ENCODE measurements around the gene TJP3.
"Not testable (repeated sequence)": the region's sequence is repeated elsewhere in the genome, so short reads cannot be mapped to it uniquely, and the experiment has no call there.

The TJP3 gene

DNA sequence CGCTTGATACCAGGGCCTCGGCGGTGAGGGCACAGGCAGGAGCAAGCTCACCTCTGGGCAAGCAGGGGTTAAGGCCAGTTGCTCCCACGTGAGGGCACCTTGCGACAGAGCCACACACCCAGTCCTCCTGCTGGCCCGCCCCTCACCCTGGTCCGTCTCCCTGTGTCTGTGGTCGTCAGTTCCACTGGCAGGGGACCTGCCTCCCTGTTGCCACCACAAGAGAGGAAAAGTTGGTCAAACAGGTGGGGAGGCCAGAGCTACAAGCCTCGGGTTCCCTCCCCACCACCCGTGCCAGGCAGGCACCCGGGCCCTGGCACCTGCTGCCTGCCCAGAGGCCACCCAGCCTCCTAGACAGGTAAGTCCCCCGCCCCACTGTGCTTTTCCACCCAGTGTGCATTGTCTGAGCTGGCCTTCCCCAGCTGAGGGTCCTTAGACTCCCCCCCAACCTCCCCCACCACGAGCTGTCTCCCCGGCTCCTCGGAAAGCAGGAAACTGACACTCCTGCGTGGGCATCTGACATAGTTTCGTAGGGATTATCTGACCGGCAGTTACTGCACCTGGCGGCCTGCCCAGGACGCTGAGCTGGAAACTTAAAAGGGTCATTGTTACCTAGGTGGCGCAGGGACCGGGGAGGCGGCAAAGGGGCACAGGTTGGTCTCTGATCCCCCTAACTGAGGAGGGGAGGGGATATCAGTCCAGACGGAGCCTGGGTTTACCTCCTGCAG is at the start of gene TJP3:
Gene TJP3, plus strand, starts transcription at position 178 of the 725 bp plus-strand sequence. CDS start 20,049 bp downstream, outside the sequence.
- DNase-seq: no peak

- no peak for DNase-seq
These were observed 49.1 kb upstream of the TJP3 start for GRCh38 chr19:3658870-3659745.

DNA sequence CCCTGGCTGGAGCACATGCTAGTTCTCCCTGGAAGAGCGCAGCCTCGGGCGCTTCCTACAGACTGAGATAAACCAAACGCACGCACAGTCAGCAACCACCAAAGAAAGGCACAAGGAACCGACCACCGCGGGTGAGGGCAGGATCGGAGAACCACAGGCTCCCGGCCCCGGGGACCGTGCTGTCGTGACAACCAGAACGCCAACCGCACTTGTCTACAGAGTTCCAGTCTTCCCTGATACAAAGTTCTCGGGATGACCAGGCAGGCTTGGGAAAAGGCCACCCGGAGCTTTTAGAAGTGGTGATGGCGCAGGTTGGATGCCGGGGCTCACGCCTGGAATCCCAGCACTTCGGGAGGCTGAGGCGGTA is 48.5 kb upstream of the TJP3 start:
- no peak for DNase-seq

DNA sequence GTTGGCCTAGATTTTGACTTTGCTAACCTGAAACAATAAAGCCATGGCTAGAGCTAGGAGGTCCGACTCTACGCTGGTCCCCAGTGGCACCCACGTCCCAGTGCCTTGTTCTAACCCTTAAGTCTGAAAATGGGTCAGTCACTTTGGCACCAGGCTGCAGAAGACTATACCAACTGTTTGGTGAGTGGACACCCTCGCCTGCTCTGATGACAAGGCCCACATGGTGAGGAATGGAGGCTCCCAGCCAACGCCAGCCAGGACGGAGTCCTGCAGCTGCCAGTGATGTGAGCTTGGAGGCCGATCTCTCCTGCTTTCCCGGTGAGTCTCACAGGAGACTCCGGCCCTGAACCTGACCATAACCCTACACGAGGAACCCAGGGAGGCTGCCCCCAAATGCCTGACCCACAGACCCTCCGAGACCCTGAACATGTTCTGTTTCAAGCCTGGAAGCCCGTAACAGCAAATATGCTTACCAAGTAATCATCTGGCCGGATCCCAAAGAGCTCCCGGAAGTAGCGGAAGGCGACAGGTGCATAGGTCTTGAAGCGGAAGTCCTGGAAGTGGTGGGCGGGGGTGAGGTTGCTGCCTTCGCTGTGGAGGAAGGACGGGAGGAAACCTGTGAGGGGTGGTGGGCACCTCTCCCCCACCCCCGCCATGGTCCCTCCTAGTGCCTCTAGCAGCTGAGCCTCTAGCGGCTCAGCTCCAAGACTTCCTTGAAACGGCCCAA is 47.5 kb upstream of the TJP3 start:
- no peak for DNase-seq

GRCh38 chr19:3661284-3662238 is 46.6 kb upstream of the TJP3 start:
- no peak for DNase-seq

- DNase-seq: no peak
These were observed 44.3 kb upstream of the TJP3 start for GRCh38 chr19:3663838-3664237.

DNA sequence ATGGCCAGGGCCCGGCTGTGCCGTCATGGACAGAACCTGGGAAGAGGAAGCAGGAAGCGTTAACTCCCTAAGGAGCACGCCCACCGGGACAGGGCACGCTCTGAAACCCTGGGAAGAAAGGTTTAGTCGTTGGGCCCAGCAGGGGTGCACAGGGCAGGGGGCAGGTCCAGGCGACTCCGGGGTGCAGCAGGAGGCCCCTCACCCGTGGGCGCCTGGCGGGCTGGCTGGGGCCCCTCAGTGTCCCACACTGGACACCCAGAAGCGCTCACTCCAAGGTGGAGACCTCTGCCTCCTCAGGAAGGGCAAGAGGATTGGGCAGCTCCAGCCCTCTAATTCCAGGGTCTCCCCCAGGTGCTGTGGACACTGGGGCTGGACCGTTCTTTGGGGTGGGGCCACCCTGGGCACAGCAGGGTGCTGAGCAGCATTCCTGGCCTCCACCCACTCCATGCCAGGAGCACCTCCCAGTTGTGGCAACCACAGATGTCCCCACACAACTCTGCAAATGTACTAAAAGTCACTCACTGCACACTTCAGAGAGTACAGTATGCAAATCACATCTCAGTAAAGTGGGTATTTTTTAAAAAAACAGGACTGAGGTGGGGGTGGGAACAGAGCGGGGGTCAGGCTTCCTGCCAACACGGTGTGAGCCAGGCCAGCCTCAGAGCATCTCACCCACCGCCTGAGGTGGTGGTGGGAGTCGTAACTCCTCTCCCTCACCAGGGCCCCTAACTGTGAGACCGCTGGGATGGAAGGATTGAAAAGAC is 43.1 kb upstream of the TJP3 start:
- DNase-seq: no peak

DNA sequence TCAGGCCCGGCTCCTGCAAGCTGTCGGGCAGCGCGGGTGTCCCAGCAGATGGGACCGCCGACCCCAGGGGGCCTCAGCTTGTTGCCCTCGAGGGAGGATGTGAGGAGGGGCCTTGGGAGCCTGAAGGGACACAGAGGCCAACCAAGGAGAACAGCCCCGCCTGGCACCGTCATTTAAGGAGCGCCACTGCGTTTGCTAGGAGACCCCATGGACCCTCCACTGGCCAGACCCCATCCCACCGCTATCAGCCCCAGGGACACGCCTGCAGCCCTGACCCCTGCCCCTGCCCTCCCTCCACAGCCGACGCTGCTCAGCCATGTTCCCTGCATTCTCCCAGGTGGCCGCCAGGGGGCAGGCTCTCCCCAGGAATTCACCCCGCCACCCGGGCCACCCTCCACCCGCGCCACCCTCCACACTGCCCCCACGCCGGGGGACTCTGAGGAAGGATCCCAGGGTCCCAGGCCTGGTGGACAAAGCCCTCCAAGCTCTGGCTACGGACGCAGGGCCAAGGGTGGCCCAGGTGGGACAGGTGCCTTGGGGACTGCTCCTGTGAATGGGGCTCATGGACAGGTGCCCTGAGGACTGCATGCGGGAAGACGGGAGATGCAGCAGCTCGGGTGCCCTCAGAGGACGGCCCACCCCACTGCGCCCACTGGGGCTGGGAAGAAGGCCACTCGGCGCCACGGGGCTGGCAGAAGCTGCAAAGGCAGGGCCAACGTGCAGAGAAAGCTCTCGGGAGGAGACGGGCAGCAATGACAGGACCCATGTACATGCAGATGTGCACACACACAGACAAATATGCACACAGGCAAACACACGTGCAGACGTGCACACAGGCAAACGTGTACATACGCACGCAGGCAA is 42.3 kb upstream of the TJP3 start:
- DNase-seq: no peak

- not testable (repeated sequence) for DNase-seq
These were observed 41.7 kb upstream of the TJP3 start for GRCh38 chr19:3666545-3666856.

- no peak for DNase-seq
These were observed 41.0 kb upstream of the TJP3 start for GRCh38 chr19:3667037-3667638.

- DNase-seq: no peak
These were observed 40.4 kb upstream of the TJP3 start for GRCh38 chr19:3667766-3668165.

DNA sequence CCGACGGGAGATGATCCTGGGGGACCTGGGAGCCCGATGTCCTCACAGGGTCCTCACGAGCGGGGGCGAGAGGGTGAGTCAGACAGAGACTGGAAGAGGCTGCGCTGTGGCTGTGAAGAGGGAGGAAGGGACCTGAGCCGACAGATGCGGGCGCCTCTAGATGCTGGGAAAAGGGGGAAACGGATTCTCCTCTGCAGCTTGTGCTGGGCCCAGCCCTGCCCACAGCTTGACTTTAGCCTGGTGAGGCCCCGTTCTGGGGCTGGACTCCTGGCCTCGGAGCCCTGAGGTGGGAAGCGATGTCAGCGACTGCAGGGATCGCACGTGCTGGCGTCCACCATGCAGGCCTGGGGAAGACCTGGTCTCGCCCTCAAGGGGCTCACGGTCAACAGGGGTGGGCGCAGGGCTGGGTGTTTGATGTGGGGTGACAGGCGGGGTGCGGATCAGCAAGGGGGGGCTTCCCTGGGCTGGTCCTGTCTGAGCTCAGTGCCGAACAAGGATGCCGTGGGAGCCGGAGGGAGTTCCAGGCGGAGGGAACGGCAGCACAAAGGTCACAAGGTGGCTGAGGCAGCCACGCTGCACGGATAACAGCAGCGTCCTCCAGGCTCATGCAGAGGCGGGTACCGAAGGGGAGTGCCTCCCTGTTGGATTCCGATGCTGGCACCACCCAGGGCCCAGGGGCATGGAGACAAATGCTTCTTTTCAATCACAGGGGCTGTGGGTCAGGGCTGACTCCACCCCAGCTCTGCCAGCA is 39.7 kb upstream of the TJP3 start:
- DNase-seq: no peak

GRCh38 chr19:3669082-3669946 is 38.9 kb upstream of the TJP3 start:
- DNase-seq: no peak

GRCh38 chr19:3669947-3670795 is 38.0 kb upstream of the TJP3 start:
- no peak for DNase-seq

GRCh38 chr19:3670796-3671679 is 37.1 kb upstream of the TJP3 start:
- DNase-seq: no peak
